Endothelial cell of umbilical vein (primary cell): Measurements from ENCODE around the gene NUBPL. TPM values are rescaled to one million over a fixed set of nuclear protein-coding genes. Genes with fewer than 3 reads are reported as not detected.

ENCODE experiments used
- BruUV-seq: library from RNA; stranded (reverse); fragments of 400-500 nt; replicated peaks from 2 replicates; lab custom pipeline; 2021; lab: Mats Ljungman, UMichigan
- CTCF ChIA-PET: fragments of 300-600, 350-600 bp; sonication (Branson Sonifier 250); formaldehyde crosslinking; loops from one replicate; lab custom pipeline; 2021; ENCODE audit warnings: antibody characterized with exemption, inconsistent platforms; lab: Charles Lee
- POLR2A ChIA-PET: fragments of 300-600, 350-600 bp; sonication (Branson Sonifier 250); formaldehyde crosslinking; loops from one replicate; lab custom pipeline; 2021; ENCODE audit warnings: antibody characterized with exemption, inconsistent platforms; lab: Charles Lee
- DNase-seq: peaks from one replicate; pipeline ENCODE4 v3.0.0-alpha.2; 2011; ENCODE audit warnings: low read depth, low spot score
- FAIRE-seq: peaks from 2 replicates; lab custom pipeline; 2011; peaks lifted over from hg19 to GRCh38; lab: Jason Lieb, UNC
- H2AFZ ChIP-seq: 2 replicates; pipeline ENCODE4 v1.6.0; 2012; ENCODE audit warnings: low read depth, low read length, control low read depth, inconsistent platforms
- H3K27ac ChIP-seq: 2 replicates; pipeline ENCODE4 v1.5.1; 2011; ENCODE audit warnings: low read depth, mild to moderate bottlenecking, control low read depth, low read length, moderate library complexity; ENCODE audit not compliant: insufficient read depth
- H3K27me3 ChIP-seq, 2 experiments: 2 replicates each; pipeline versions ENCODE4 v1.6.0 to v1.6.1; 2011; ENCODE audit warnings: low read length in 2 of 2, mixed read lengths in 1 of 2; ENCODE audit not compliant: control insufficient read depth in 2 of 2, insufficient read depth in 2 of 2
- H3K36me3 ChIP-seq, 2 experiments: 2 replicates in 1 of 2; 3 replicates in 1 of 2; pipeline ENCODE4 v1.5.1; 2011; ENCODE audit warnings: low read length in 2 of 2, mild to moderate bottlenecking in 1 of 2, moderate library complexity in 1 of 2; ENCODE audit not compliant: control insufficient read depth in 2 of 2, insufficient read depth in 2 of 2; ENCODE audit errors: extremely low read depth in 1 of 2
- H3K4me1 ChIP-seq: 3 replicates; pipeline ENCODE4 v1.5.1; 2011; ENCODE audit warnings: mild to moderate bottlenecking, low read length; ENCODE audit not compliant: control insufficient read depth, insufficient read depth; ENCODE audit errors: extremely low read depth
- H3K4me2 ChIP-seq: 2 replicates; pipeline ENCODE4 v1.6.1; 2011; ENCODE audit warnings: low read length, control low read depth, mixed read lengths; ENCODE audit not compliant: insufficient read depth
- H3K4me3 ChIP-seq, 3 experiments: fragments of 200-600 bp in 1 of 3; sonication (generic), shearing (Covaris generic) in 1 of 3; replicated peaks in 1 of 3; 2 replicates each; pipeline ENCODE4 v1.5.1; 2011 to 2016; ENCODE audit warnings: control low read depth in 3 of 3, low read length in 3 of 3, mild to moderate bottlenecking in 2 of 3, inconsistent platforms in 1 of 3, low read depth in 1 of 3, moderate library complexity in 1 of 3; ENCODE audit not compliant: insufficient read depth in 1 of 3
- H3K79me2 ChIP-seq: 2 replicates; pipeline ENCODE4 v1.6.0; 2012; ENCODE audit warnings: low read length, inconsistent platforms; ENCODE audit not compliant: control insufficient read depth, insufficient read depth
- H3K9ac ChIP-seq: replicated peaks from 2 replicates; pipeline ENCODE3; 2011; ENCODE audit warnings: low read length, control low read depth; ENCODE audit not compliant: insufficient read depth; ENCODE audit errors: extremely low read depth
- H3K9me1 ChIP-seq: replicated peaks from 3 replicates; pipeline ENCODE4 v1.6.0; 2011; ENCODE audit warnings: mild to moderate bottlenecking, low read length; ENCODE audit not compliant: control insufficient read depth, insufficient read depth; ENCODE audit errors: extremely low read depth
- H3K9me3 ChIP-seq: replicated peaks from 2 replicates; pipeline ENCODE4 v1.5.1; 2012; ENCODE audit warnings: low read length, inconsistent platforms; ENCODE audit not compliant: control insufficient read depth, insufficient read depth
- H4K20me1 ChIP-seq: replicated peaks from 2 replicates; pipeline ENCODE3; 2011; ENCODE audit warnings: mild to moderate bottlenecking, low read length; ENCODE audit not compliant: control insufficient read depth, insufficient read depth; ENCODE audit errors: extremely low read depth
- EZH2 ChIP-seq: IDR thresholded peaks from 2 replicates; pipeline ENCODE4 v1.6.1; 2012; ENCODE audit warnings: borderline replicate concordance, low read depth, mild to moderate bottlenecking, moderate library complexity, low read length, inconsistent platforms; ENCODE audit not compliant: severe bottlenecking
- FOS ChIP-seq: IDR thresholded peaks from 2 replicates; pipeline ENCODE4 v1.6.1; 2011; ENCODE audit warnings: mild to moderate bottlenecking, low read length, moderate library complexity, borderline replicate concordance; ENCODE audit not compliant: insufficient read depth
- GATA2 ChIP-seq: IDR thresholded peaks from 2 replicates; pipeline ENCODE4 v1.7.0; 2011; ENCODE audit warnings: low read depth, mild to moderate bottlenecking, moderate library complexity, mixed read lengths, low read length; ENCODE audit not compliant: insufficient read length, insufficient read depth
- JUN ChIP-seq: IDR thresholded peaks from 2 replicates; pipeline ENCODE4 v1.6.1; 2011; ENCODE audit warnings: borderline replicate concordance, low read depth; ENCODE audit not compliant: insufficient read length, insufficient read depth
- MYC ChIP-seq: IDR thresholded peaks from one replicate; pipeline ENCODE4 v1.6.1; 2011; ENCODE audit warnings: mild to moderate bottlenecking, low read depth, low read length
- POLR2A ChIP-seq: IDR thresholded peaks from 2 replicates; pipeline ENCODE4 v1.6.1; 2012; ENCODE audit warnings: low read depth, mild to moderate bottlenecking, control low read depth, low read length
- POLR2AphosphoS5 ChIP-seq: IDR thresholded peaks from 2 replicates; pipeline ENCODE4 v1.6.1; 2012; ENCODE audit warnings: low read depth, mild to moderate bottlenecking, control low read depth, low read length, moderate library complexity; ENCODE audit not compliant: insufficient read depth
- dilution Hi-C: fragments of 300-500 bp; cut with MboI; formaldehyde crosslinking; loops from one replicate; pipeline ENCODE4 v1.15.0; 2019; ENCODE audit warnings: low sequenced_read_pairs; ENCODE audit not compliant: extremely low pct_ligation_motif_present
- intact Hi-C: fragments of 100-400 bp; cut with micrococcal nuclease; formaldehyde crosslinking; loops from one replicate; pipeline ENCODE4 v1.10.0; 2022
- polyA plus RNA-seq, 4 experiments: library from polyadenylated mRNA; depleted of rRNA in 3 of 4; stranded (reverse) in 3 of 4; unstranded in 1 of 4; fragments of >200 nt; gene quantifications; 2 replicates each; pipeline versions ENCODE4 v1.2.1 to v1.2.3, GENCODE V29; 2011 to 2012; ENCODE audit warnings: missing spikeins in 1 of 4
- total RNA-seq: library from RNA; stranded (reverse); gene quantifications from 2 replicates; pipeline ENCODE4 v1.2.3, GENCODE V29; 2021
- TF ChIP-seq, protein P1 (sequence below), 2 donors: IDR thresholded peaks; 1 replicate in 1 of 2; 2 replicates in 1 of 2; pipeline ENCODE4 v1.5.1; 2011; ENCODE audit warnings: low read length in 2 of 2, mild to moderate bottlenecking in 2 of 2, moderate library complexity in 2 of 2, control low read depth in 1 of 2, inconsistent platforms in 1 of 2, low read depth in 1 of 2; ENCODE audit not compliant: insufficient read depth in 1 of 2; ENCODE audit errors: extremely low read depth in 1 of 2
- TF ChIP-seq, protein P2 (sequence below): IDR thresholded peaks from 2 replicates; pipeline ENCODE4 v1.6.1; 2011; ENCODE audit not compliant: insufficient read depth, insufficient read length

NUBPL gene
- total and polyA plus RNA-seq, 2 donors (not counting 3 experiments of a cell fraction or from before 2014, with no cell fraction given) = 2.1 to 12.3 TPM

DNA sequence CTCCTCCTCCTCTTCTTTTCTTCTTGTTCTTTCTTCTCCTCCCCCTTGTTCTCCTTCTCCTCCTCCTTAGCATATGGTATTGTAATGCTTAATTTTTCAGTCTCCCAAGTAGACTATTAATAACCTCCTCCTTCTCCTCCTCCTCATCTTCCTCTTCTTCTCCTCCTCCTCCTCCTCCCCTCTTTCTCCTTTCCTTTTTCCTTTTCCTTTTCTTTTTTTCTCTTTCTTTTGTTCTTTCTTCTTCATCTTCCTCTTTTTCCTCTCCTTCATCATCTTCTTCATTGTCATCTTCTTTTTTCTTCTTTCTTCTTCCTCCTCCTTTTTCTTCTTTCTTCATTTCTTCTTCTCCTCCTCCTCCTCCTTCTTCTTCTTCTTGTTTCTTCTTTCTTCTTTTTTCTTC is 264.3 kb downstream of the NUBPL start:
- ChIA-PET POLR2A (no interaction called here), CTCF (interaction anchor here (2.1 kb wide), 1 partner anchor 315 kb away, joined by 4 read pairs; no protein-coding TSS in a partner anchor)
- H2AFZ ChIP-seq = no peak overlapping the region
- H3K4me2 ChIP-seq = no peak overlapping the region
- H3K27ac ChIP-seq = no peak overlapping the region
- no peak overlapping the region for H3K4me3 ChIP-seq
- H3K9ac ChIP-seq = no peak overlapping the region
- no TSS peak for BruUV-seq
- no peak for TF ChIP-seq POLR2AphosphoS5
- TF ChIP-seq, protein P1, sequence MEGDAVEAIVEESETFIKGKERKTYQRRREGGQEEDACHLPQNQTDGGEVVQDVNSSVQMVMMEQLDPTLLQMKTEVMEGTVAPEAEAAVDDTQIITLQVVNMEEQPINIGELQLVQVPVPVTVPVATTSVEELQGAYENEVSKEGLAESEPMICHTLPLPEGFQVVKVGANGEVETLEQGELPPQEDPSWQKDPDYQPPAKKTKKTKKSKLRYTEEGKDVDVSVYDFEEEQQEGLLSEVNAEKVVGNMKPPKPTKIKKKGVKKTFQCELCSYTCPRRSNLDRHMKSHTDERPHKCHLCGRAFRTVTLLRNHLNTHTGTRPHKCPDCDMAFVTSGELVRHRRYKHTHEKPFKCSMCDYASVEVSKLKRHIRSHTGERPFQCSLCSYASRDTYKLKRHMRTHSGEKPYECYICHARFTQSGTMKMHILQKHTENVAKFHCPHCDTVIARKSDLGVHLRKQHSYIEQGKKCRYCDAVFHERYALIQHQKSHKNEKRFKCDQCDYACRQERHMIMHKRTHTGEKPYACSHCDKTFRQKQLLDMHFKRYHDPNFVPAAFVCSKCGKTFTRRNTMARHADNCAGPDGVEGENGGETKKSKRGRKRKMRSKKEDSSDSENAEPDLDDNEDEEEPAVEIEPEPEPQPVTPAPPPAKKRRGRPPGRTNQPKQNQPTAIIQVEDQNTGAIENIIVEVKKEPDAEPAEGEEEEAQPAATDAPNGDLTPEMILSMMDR (IDR thresholded peaks at IDR 0.05; ENCODE audit: extremely low read depth in 1 of 2, insufficient read depth in 1 of 2, low read depth in 1 of 2, low read length in 2 of 2) = no peak
- TF ChIP-seq JUN = no peak
- no peak for TF ChIP-seq FOS
- no peak for TF ChIP-seq MYC
- TF ChIP-seq GATA2 = no peak
- TF ChIP-seq POLR2A = no peak
- TF ChIP-seq, protein P2, sequence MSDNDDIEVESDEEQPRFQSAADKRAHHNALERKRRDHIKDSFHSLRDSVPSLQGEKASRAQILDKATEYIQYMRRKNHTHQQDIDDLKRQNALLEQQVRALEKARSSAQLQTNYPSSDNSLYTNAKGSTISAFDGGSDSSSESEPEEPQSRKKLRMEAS = no peak
- no peak for TF ChIP-seq EZH2
- no peaks in the 10 kb centered on the region for H3K9me1 ChIP-seq
- H4K20me1 ChIP-seq = no peaks in the 10 kb centered on the region
- H3K4me1 ChIP-seq = no peaks in the 10 kb centered on the region
- no peaks in the 10 kb centered on the region for H3K79me2 ChIP-seq
- FAIRE-seq (no peak), DNase-seq (no peak)
- intact Hi-C loops = no loop called here
- no peaks in the 10 kb centered on the region for H3K9me3 ChIP-seq
- H3K27me3 ChIP-seq = no peaks in the 10 kb centered on the region
- dilution Hi-C loops = no loop called here
- no peaks in the 10 kb centered on the region for H3K36me3 ChIP-seq
